Measurements from ENCODE around the gene KIRREL3. TPM values are rescaled to one million over a fixed set of nuclear protein-coding genes. Genes with fewer than 3 reads are reported as not detected.

KIRREL3 gene
- polyA plus RNA-seq, 1 donor (not counting 4 experiments of a cell fraction or from before 2014, with no cell fraction given), result 0.04 TPM

GRCh38 chr11:126710804-126711399 is 289.7 kb downstream of the KIRREL3 start:
- Histone ChIP-seq H3K79me2 (ENCODE audit: control insufficient read depth, insufficient read depth, low read length) (no peaks in the 10 kb centered on the region), H3K36me3 (ENCODE audit: control insufficient read depth in 2 of 2, extremely low read depth in 1 of 2, insufficient read depth in 2 of 2, low read length in 2 of 2) (no peaks in the 10 kb centered on the region), H2AFZ (ENCODE audit: control insufficient read depth, low read length) (no peak overlapping the region), H3K27ac (ENCODE audit: control insufficient read depth, insufficient read depth, low read length) (no peak overlapping the region), H3K4me1 (ENCODE audit: control insufficient read depth, extremely low read depth, insufficient read depth, low read length) (no peaks in the 10 kb centered on the region), H3K9ac (ENCODE audit: control insufficient read depth, extremely low read depth, insufficient read depth, low read length) (no peak overlapping the region), H3K27me3 (ENCODE audit: control insufficient read depth, extremely low read depth, insufficient read depth, low read length) (no peaks in the 10 kb centered on the region), H3K9me1 (ENCODE audit: control insufficient read depth, extremely low read depth, insufficient read depth, low read length) (no peaks in the 10 kb centered on the region), H4K20me1 (ENCODE audit: control insufficient read depth, extremely low read depth, insufficient read depth, low read length) (no peaks in the 10 kb centered on the region), H3K9me3 (ENCODE audit: control insufficient read depth, low read depth, low read length) (no peaks in the 10 kb centered on the region), H3K4me2 (ENCODE audit: control insufficient read depth, extremely low read depth, insufficient read depth, low read depth, low read length) (no peak overlapping the region), H3K4me3 (ENCODE audit: control insufficient read depth in 2 of 3, extremely low read depth in 1 of 3, insufficient read depth in 2 of 3, low read depth in 1 of 3, low read length in 3 of 3) (no peak overlapping the region)
- no peak for FAIRE-seq
- dilution Hi-C loops (cut with MboI; ENCODE audit: extremely low pct_ligation_motif_present, low sequenced_read_pairs), result no loop called here
- TF ChIP-seq CTCF (optimal IDR thresholded peaks at IDR 0.05 in 1 of 3, IDR thresholded peaks at IDR 0.05 in 1 of 3, conservative IDR thresholded peaks at IDR 0.05 in 1 of 3; ENCODE audit: extremely low read depth in 1 of 3, insufficient read depth in 2 of 3, low read length in 3 of 3), result no peak
- TF ChIP-seq EZH2 (IDR thresholded peaks at IDR 0.05; ENCODE audit: low read length), result no peak
- DNase-seq (ENCODE audit: low read depth, low spot score), result no peak

GRCh38 chr11:126707498-126707897 is 293.1 kb downstream of the KIRREL3 start:
- Histone ChIP-seq H3K4me3 (ENCODE audit: control insufficient read depth in 2 of 3, extremely low read depth in 1 of 3, insufficient read depth in 2 of 3, low read depth in 1 of 3, low read length in 3 of 3) (no peak overlapping the region), H3K36me3 (ENCODE audit: control insufficient read depth in 2 of 2, extremely low read depth in 1 of 2, insufficient read depth in 2 of 2, low read length in 2 of 2) (no peaks in the 10 kb centered on the region), H3K27me3 (ENCODE audit: control insufficient read depth, extremely low read depth, insufficient read depth, low read length) (no peaks in the 10 kb centered on the region), H3K9ac (ENCODE audit: control insufficient read depth, extremely low read depth, insufficient read depth, low read length) (no peak overlapping the region), H3K27ac (ENCODE audit: control insufficient read depth, insufficient read depth, low read length) (no peak overlapping the region), H3K9me1 (ENCODE audit: control insufficient read depth, extremely low read depth, insufficient read depth, low read length) (no peaks in the 10 kb centered on the region), H3K79me2 (ENCODE audit: control insufficient read depth, insufficient read depth, low read length) (no peaks in the 10 kb centered on the region), H4K20me1 (ENCODE audit: control insufficient read depth, extremely low read depth, insufficient read depth, low read length) (no peaks in the 10 kb centered on the region), H2AFZ (ENCODE audit: control insufficient read depth, low read length) (no peak overlapping the region), H3K9me3 (ENCODE audit: control insufficient read depth, low read depth, low read length) (no peaks in the 10 kb centered on the region), H3K4me1 (ENCODE audit: control insufficient read depth, extremely low read depth, insufficient read depth, low read length) (no peaks in the 10 kb centered on the region), H3K4me2 (ENCODE audit: control insufficient read depth, extremely low read depth, insufficient read depth, low read depth, low read length) (no peak overlapping the region)
- TF ChIP-seq EZH2 (IDR thresholded peaks at IDR 0.05; ENCODE audit: low read length) (no peak), CTCF (optimal IDR thresholded peaks at IDR 0.05 in 1 of 3, IDR thresholded peaks at IDR 0.05 in 1 of 3, conservative IDR thresholded peaks at IDR 0.05 in 1 of 3; ENCODE audit: extremely low read depth in 1 of 3, insufficient read depth in 2 of 3, low read length in 3 of 3) (no peak)
- dilution Hi-C loops (cut with MboI; ENCODE audit: extremely low pct_ligation_motif_present, low sequenced_read_pairs), result no loop called here
- FAIRE-seq, result no peak
- DNase-seq (ENCODE audit: low read depth, low spot score), result no peak
